Fibroblast of skin of abdomen (primary cell): Measurements from ENCODE around the gene NACA2.
"Not testable (repeated sequence)": the region's sequence is repeated elsewhere in the genome, so short reads cannot be mapped to it uniquely, and the experiment has no call there.

Experiments
- DNase-seq: peaks from one replicate; pipeline ENCODE4 v3.0.0-alpha.2; 2013

Gene NACA2

GRCh38 chr17:61598014-61598413 lies 7.0 kb upstream of the NACA2 start:
- DNase-seq, result no peak

DNA sequence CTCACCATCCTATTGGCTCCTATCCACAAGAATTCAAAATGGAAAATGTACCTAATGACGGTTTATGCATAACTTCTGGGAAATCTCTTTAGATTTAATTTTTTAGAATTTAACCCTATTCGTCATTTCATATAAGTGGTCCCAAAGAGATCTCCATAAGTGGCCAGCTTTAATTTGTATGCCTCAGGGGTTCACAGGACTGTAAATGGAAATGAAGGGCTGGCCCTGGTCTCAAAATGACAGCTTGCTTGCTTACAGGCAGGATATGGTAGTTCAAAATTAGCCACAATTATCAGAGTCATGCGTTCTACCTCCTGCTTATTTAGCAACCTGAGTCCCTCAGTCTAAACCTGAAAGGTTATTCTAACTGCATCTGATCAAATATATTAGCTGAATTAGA lies 6.6 kb upstream of the NACA2 start:
- no peak for DNase-seq

GRCh38 chr17:61595418-61596186 lies 4.6 kb upstream of the NACA2 start:
- no peak for DNase-seq

DNA sequence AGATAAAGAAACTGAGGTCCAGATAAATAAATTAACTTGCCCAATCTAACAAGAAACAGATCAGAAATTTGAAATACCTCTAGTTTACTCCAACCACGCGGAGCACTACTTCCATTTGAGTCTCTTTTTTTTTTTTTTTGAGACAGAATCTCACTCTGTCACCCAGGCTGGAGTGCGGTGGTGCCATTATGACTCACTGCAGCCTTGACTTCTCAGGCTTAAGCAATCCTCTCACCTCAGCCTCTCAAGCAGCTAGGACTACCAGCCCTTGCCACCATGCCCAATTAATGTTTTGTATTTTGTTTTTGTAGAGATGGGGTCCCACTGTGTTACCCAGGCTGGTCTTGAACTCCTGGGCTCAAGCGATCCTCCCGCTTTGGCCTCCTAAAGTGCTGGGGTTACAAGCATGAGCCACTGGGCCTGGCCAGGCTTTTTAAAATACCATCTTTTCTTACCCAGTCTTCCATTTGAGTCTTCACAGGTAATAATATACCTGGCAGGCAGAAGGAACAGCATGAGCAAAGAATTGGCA lies 3.3 kb upstream of the NACA2 start:
- DNase-seq, result no peak

- DNase-seq, result peak; percentile 10
Measured at GRCh38 chr17:61593426-61593825, 2.4 kb upstream of the NACA2 start.

GRCh38 chr17:61591930-61592329 lies 911 bp upstream of the NACA2 start:
- DNase-seq, result no peak

DNA sequence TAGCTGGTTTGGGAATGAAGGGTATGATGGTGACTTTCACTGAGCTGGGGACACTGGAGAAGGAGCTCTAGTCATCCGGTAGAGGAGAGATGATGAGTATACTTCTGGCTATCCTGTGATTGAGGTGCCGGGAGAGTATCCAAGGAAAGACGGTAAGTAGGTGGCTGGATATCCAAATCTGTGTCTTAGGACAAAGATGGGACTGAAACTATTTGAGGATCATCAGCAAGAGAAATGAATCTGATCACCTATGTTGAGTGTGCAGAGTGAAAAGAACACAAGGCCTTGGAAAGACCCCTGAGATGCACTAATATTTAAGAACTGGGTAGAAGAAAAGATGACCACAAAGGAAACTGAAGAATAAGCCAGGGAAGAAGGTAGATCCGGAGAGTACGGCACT lies 1.0 kb downstream of the NACA2 start:
- no peak for DNase-seq

DNA sequence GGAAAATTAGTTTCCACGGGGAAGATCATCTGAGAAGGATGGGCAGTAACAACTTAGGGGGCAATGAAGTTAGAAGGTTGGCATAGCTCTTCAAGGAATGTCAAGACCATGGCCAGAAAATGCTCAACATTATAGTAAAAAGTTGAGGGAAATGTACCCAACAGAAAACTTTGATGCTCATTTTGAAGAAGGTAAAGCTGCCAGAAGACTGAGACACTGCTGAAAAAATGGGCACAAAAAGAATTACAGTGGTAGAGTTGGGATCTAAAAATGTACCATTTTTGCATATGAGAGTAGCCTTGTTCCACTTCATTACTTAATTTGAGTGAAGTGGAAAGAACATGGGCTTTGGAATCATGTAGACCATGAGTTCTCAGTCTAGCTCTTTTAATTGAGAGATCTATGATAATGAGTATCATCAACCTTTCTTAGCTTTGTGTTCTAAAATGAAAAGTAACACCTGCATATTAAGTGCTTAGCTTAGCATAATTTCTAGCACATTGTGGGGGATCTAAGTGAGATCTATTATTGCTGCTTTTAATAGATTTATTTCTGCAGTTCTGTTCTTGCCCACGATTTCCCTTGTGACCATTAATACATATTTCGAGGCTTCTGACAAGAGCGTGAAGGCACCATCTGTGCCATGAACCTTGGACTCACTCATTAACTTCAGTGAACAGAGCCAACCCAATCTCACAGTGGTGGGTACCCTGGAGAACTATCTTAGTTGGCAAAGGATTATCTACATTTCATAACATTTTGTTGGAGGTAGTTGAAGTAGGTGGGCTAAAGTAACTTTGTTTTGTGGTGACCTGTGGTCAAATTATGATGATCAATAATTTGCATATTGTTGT lies 3.0 kb downstream of the NACA2 start:
- DNase-seq, result no peak

GRCh38 chr17:61587242-61587641 lies 3.8 kb downstream of the NACA2 start:
- DNase-seq, result no peak

- DNase-seq, result not testable (repeated sequence)
Measured at GRCh38 chr17:61586622-61587021, 4.4 kb downstream of the NACA2 start.

GRCh38 chr17:61586031-61586566 lies 4.9 kb downstream of the NACA2 start:
- DNase-seq, result no peak

GRCh38 chr17:61584866-61585265 lies 6.2 kb downstream of the NACA2 start:
- DNase-seq, result no peak

- DNase-seq, result no peak
Measured at GRCh38 chr17:61584266-61584665, 6.8 kb downstream of the NACA2 start.

DNA sequence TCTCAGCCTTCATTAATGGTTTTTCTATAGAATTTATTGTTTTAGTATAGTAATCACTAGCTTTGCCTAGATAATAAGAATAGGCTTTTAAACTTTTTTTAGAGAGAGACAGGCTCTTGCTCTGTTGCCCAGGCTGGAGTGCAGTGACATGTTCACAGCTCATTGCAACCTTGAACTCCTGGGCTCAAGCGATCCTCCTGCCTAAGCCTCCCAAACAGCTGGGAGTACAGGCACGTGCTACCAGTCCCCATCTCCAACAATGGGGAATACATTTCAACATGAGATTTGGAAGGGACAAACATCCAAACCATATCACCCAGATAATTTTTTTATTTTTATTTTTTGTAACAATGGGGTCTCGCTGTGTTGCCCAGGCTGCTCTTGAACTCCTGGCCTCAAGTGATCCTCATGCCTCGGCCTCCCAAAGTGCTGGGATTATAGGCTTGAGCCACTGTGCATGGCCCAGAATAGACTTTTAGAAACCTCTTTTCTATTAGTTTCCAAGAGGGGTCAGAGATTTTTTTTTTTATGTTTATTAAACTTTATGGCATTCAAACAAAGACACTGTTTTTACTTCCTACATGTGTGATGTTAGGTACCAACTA lies 7.3 kb downstream of the NACA2 start:
- no peak for DNase-seq

DNA sequence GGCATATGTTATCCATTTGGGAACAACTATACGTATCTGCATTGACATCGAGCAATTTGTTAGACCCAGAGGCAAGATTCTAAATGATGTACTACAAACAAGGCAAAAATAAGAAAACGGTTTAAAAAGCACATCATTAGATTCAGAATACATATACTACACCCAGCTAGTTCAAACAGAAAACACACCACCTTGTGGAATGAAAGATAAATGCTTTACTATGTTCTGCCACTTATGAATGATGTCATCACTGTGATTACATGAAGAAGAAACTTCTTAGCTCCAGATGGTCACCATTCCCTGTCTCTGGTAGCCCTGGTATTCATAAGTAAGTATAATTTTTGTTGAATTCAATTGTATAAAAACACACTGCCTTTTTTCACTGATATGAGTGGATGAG lies 7.8 kb downstream of the NACA2 start:
- peak; percentile 65 for DNase-seq

- no peak for DNase-seq
Measured at GRCh38 chr17:61582593-61582992, 8.4 kb downstream of the NACA2 start.

- DNase-seq, result no peak
Measured at GRCh38 chr17:61581611-61582349, 9.2 kb downstream of the NACA2 start.

GRCh38 chr17:61580502-61580901 lies 10.5 kb downstream of the NACA2 start:
- no peak for DNase-seq

GRCh38 chr17:61579961-61580360 lies 11.1 kb downstream of the NACA2 start:
- peak; percentile 28 for DNase-seq

DNA sequence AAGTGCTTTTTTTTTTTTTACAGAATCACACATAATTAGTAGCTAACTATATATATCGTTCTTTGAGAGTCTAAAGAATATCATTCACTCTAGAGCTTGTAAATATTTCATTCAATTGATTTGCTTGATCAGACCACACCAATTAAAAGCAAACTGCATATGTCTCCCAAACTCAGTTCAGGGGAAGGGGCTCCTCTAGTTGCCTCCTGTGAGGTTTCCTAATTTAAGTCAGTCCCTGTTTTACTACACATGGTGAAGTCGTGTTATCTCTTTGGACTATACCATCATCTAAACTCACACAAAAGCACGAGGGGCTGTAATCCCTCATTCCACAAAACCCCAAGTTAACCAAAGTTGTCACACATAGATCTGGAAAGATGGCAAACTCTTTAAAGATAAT lies 11.7 kb downstream of the NACA2 start:
- no peak for DNase-seq

DNA sequence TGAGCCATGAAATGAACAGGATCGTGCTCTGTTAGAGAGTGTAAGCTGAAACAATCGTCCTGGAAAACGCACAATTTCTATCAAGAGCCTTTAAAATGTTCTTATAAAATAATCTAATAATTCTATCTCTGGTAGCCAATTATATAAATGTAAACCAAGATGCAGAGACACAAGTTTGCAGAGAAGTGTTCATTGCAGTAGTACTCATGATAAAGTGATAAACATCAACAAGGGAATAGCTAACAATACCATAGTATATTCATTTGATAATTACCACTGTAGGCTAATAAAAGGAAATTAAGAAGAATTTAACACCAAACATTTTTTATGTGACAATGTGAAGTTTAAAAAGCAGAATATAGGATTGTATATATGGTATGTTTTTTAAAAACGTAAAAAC lies 12.4 kb downstream of the NACA2 start:
- no peak for DNase-seq

DNA sequence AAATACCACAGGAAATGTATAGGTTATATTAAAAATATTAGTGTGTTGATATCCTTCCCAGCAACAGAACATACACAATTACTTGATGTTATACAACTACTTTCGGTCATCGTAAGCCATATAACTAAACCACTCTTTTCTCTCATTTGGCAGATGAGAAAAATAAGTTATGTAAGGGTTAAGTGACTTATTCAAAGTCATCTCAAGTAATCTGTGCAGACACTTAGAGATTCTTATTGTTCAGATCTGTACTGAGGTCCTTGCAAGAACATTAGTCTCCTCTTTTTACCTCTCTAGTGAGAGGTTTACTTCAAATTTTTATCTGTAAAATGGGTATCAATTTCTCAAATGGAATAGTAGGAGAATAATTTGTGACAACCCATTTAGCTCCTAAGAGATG lies 15.0 kb downstream of the NACA2 start:
- no peak for DNase-seq
